Body of pancreas (tissue), 4 donors: Measurements from ENCODE around the gene UBAP2. TPM values are rescaled to one million over a fixed set of nuclear protein-coding genes. Genes with fewer than 3 reads are reported as not detected.

Source experiments
- ATAC-seq: fragments of 150-250 bp; one replicate; pipeline ENCODE4 v1.9.1; 2016
- DNase-seq, 4 donors: peaks; one replicate each; pipeline ENCODE4 v3.0.0-alpha.2; 2019
- H3K27ac ChIP-seq, 4 donors: fragments of 200-600 bp; sonication (generic); 1 replicate in 3 of 4; 2 replicates in 1 of 4; pipeline versions ENCODE4 v1.5.1 to v1.6.1; 2016 to 2019; ENCODE audit warnings: mild to moderate bottlenecking in 1 of 4, mixed read lengths in 1 of 4, moderate library complexity in 1 of 4
- H3K27me3 ChIP-seq, 2 donors: fragments of 200-600 bp; sonication (generic); one replicate each; pipeline ENCODE4 v1.6.0; 2016; ENCODE audit warnings: mild to moderate bottlenecking in 1 of 2
- H3K36me3 ChIP-seq, 2 donors: fragments of 200-600 bp; sonication (generic); replicated peaks in 1 of 2; 2 replicates each; pipeline ENCODE4 v1.5.1; 2016; ENCODE audit warnings: low read depth in 2 of 2; ENCODE audit not compliant: insufficient read depth in 1 of 2
- H3K4me1 ChIP-seq: fragments of 200-600 bp; sonication (generic); one replicate; pipeline ENCODE4 v1.6.0; 2016
- H3K4me3 ChIP-seq, 2 donors: fragments of 200-600 bp; sonication (generic); 1 replicate in 1 of 2; 2 replicates in 1 of 2; pipeline ENCODE4 v1.5.1; 2016 to 2019
- H3K9me3 ChIP-seq, 3 donors: fragments of 200-600 bp; sonication (generic); 1 replicate in 2 of 3; 2 replicates in 1 of 3; pipeline ENCODE4 v1.5.1; 2016
- CTCF ChIP-seq, 7 experiments: fragments of 450-650 bp in 4 of 7; fragments of 200-600 bp in 3 of 7; sonication (generic) in 3 of 7; IDR thresholded peaks; one replicate each; pipeline ENCODE4 v1.5.1; 2016 to 2019; ENCODE audit warnings: antibody characterized with exemption in 7 of 7
- POLR2A ChIP-seq, 3 donors: fragments of 450-650 bp; IDR thresholded peaks; one replicate each; pipeline ENCODE4 v1.6.1; 2016; ENCODE audit warnings: antibody characterized with exemption in 3 of 3, mild to moderate bottlenecking in 2 of 3
- WGBS, 2 donors: methylation state at CpG; one replicate each; pipeline ENCODE4 v1.1.5; 2017; 5-methylcytosine and 5-hydroxymethylcytosine counted together
- intact Hi-C: fragments of 100-400 bp; cut with DNase I; formaldehyde crosslinking; loops from one replicate; pipeline ENCODE4 v1.15.1; 2023
- total RNA-seq, 2 donors: library from RNA; depleted of rRNA; stranded (reverse); fragments of >200 nt; gene quantifications; one replicate each; pipeline ENCODE4 v1.1.0, GENCODE V29; 2016

The UBAP2 gene
- total RNA-seq, 2 donors from 2014 or later: 14.2 to 15.3 TPM

DNA sequence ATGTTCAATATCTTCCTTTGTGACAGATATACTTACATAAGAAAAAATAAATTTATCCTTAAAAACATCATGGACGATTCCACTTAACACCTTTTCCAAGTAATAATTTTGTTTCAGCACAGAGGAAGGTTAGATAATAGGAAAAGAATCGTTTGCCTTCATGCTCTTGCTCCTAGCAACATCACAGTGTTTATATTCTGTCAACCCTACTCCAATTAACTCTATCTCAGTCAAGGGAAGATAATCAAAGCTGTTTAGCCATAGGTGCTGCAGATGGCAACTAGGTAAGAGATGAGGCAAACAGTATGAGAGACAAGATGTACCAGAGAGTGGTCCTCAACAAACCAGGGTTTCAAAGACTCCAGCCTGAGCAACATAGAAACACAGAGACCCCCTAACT, 55.6 kb downstream of the UBAP2 start:
- TF ChIP-seq CTCF (IDR thresholded peaks at IDR 0.05): no peak
- no peak for TF ChIP-seq POLR2A (IDR thresholded peaks at IDR 0.05)
- H3K4me1 ChIP-seq: peaks cover 12% of the 10 kb centered on the region
- peak overlapping the region in 2 of 4 donors; percentile 5 to 8 for H3K27ac ChIP-seq
- peaks cover 0 to 3% of the 10 kb centered on the region in 2 donors for H3K36me3 ChIP-seq
- WGBS, 2 donors: 6 to 14% methylated on average over 2 of the region's 2 CpGs
- intact Hi-C loops: no loop called here
- no peak for ATAC-seq
- DNase-seq: no peak
- H3K9me3 ChIP-seq: peaks cover 0 to 3% (median 0%) of the 10 kb centered on the region in 3 donors
- no peak overlapping the region for H3K4me3 ChIP-seq
- no peaks in the 10 kb centered on the region for H3K27me3 ChIP-seq

- 36 to 49% methylated on average over 4 of the region's 4 CpGs for WGBS, 2 donors
- Histone ChIP-seq H3K4me3 (no peak overlapping the region), H3K27ac (peak overlapping the region in 2 of 4 donors; percentile 5 to 8), H3K9me3 (peaks cover 0 to 3% (median 0%) of the 10 kb centered on the region in 3 donors), H3K27me3 (no peaks in the 10 kb centered on the region), H3K36me3 (peaks cover 0 to 3% of the 10 kb centered on the region in 2 donors), H3K4me1 (peaks cover 12% of the 10 kb centered on the region)
- ATAC-seq (no peak), DNase-seq (no peak)
- intact Hi-C loops: no loop called here
- TF ChIP-seq POLR2A (IDR thresholded peaks at IDR 0.05): no peak
- no peak for TF ChIP-seq CTCF (IDR thresholded peaks at IDR 0.05)
Observed at GRCh38 chr9:33992632-33993031, 56.1 kb downstream of the UBAP2 start.

DNA sequence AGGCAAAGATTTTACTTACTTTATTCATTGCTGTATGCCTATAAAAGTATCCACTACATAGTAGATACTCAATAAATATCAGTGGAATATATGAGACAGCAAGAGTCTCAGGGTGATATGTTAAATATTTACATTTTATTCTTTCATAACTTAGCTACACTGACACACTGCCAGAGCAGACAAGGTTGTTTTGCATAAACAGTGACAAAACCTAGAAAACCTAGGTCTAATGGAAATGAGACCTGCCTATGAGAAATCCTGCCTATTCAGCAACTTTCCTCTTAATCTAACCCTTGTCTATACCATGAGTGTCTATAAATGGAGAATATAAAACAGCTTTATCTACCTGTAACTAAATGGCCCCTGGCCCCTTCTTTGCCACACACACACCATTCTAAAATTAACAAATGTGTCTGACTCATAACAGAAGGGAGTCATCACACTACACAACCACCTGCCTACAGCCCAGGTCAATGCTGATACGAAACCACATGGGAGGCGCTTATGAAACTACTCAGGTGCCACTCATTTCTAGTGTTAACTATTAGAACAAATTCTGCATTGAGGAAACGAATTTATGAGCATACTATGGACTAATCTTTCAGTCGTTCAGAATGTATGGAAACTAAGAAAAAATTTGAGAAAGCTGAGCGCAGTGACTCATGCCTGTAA, 60.3 kb downstream of the UBAP2 start:
- WGBS, 2 donors: 84 to 87% methylated on average over 5 of the region's 5 CpGs
- H3K9me3 ChIP-seq: no peaks in the 10 kb centered on the region
- no peaks in the 10 kb centered on the region for H3K27me3 ChIP-seq
- H3K4me3 ChIP-seq: no peak overlapping the region
- ATAC-seq (no peak), DNase-seq (no peak)
- H3K36me3 ChIP-seq: peaks cover 0 to 10% of the 10 kb centered on the region in 2 donors
- no peak overlapping the region for H3K27ac ChIP-seq
- intact Hi-C loops: no loop called here
- H3K4me1 ChIP-seq: peaks cover 12% of the 10 kb centered on the region
- TF ChIP-seq CTCF (IDR thresholded peaks at IDR 0.05) (no peak), POLR2A (IDR thresholded peaks at IDR 0.05) (no peak)

GRCh38 chr9:33976414-33976813, 72.3 kb downstream of the UBAP2 start:
- intact Hi-C loops: no loop called here
- WGBS, 2 donors: 86 to 98% methylated on average over 3 of the region's 3 CpGs
- peaks cover 3% of the 10 kb centered on the region for H3K4me1 ChIP-seq
- peaks cover 0 to 1% of the 10 kb centered on the region in 2 donors for H3K36me3 ChIP-seq
- H3K4me3 ChIP-seq: no peak overlapping the region
- ATAC-seq (no peak), DNase-seq (no peak)
- no peaks in the 10 kb centered on the region for H3K9me3 ChIP-seq
- H3K27ac ChIP-seq: no peak overlapping the region
- TF ChIP-seq CTCF (IDR thresholded peaks at IDR 0.05) (no peak), POLR2A (IDR thresholded peaks at IDR 0.05) (no peak)
- H3K27me3 ChIP-seq: no peaks in the 10 kb centered on the region

GRCh38 chr9:33972698-33973097, 76.0 kb downstream of the UBAP2 start:
- peaks cover 0 to 4% of the 10 kb centered on the region in 2 donors for H3K36me3 ChIP-seq
- H3K27me3 ChIP-seq: no peaks in the 10 kb centered on the region
- no peak for ATAC-seq
- H3K27ac ChIP-seq: no peak overlapping the region
- no peaks in the 10 kb centered on the region for H3K9me3 ChIP-seq
- no peak overlapping the region for H3K4me3 ChIP-seq
- WGBS, 2 donors: 70 to 81% methylated on average over 2 of the region's 2 CpGs
- H3K4me1 ChIP-seq: peaks cover 3% of the 10 kb centered on the region
- TF ChIP-seq POLR2A (IDR thresholded peaks at IDR 0.05) (no peak), CTCF (IDR thresholded peaks at IDR 0.05) (no peak)
- intact Hi-C loops: no loop called here
- DNase-seq: no peak
